GM19467 (cell line): ENCODE measurements around the gene STH.

Experiments
- ATAC-seq: cut with Tn5 transposase; IDR thresholded peaks from one replicate; pipeline ENCODE4 v1.9.1; 2021; ENCODE audit warnings: mild to moderate bottlenecking, moderate library complexity; ENCODE audit not compliant: unreplicated experiment

STH gene

DNA sequence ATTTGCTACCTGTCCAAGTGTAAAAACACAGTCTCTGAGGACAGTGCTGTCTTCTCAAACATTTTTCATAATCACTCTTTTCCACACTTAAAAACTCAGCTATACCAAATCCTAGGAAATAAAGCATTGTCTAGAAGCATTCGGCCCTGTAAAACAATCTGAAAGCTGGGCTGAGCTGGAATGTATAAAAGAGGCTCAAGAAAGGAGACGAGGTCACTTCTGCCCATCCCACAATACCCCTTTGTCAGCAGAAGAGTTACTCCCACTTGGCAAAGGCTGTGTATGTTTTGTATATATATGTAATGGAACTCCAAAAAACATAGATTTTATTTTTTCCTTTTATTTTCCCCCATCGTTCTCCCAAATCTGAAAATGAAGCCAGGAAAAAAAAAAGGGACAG lies 43.9 kb downstream of the STH start:
- no peak for ATAC-seq

DNA sequence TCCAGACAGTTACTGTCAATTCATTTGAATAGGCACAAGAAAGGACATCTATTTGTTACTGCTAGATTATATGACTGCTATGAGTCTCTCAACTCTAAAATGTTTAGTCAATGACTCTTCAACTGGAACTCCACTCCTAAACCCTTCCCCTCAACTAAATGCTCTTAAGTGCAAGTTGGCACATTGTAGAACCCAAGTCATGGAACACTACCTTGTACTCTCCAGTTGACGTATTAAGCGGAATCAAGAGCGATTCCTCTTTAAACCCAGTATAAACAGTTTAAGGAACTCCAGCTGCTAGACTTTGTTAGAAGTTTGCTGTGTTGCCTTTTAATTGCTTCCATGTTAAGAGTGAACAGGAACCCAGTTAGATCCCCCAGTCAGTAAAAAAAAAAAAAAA lies 44.6 kb downstream of the STH start:
- no peak for ATAC-seq

DNA sequence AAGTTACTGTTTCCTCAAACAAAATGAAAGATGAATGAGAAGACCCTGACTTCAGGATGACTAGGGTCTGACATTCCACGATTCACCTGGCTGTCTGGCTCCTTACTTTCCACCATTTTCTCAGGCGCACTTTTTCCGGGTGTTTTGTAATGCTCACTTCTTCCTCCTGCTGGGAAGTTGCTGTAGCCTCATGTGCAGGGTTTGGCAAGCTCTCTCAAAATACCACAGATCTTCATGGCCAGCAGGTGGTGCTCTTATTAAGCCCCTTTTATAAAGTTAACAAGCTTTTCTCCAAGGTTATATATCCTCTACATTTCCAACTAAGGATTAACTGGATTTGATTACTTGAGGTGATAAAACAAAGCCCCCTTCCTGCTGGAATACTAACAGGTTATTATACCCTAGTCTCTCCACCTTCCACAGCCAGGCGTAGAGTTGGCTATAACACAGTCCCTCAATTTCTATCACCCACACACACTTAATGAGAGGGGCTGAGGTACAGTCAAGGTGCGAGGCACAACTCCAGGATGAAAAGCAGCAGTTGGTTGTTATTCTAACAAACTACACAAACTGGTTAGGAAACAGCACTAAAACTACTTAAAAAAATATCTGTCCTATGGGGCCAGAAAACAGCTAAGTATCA lies 45.4 kb downstream of the STH start:
- no peak for ATAC-seq

DNA sequence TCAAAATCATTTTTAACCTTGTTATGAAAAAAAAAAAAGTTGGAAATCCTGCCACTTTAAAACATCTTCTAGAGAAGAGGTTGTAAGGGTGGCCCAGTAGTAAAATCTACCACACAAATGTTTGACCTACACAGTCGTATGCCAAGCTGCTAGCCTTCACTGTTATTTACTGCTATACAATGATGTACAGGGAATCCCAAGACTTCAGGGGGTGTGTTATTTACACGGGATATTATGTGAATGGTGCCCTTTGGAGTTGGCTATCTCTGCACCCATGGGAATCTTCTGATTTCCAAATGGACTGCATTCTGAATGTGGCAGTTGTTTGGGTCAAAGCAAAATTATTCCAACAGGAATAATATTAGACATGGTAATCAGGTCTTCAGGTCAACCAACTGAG lies 45.9 kb downstream of the STH start:
- no peak for ATAC-seq

DNA sequence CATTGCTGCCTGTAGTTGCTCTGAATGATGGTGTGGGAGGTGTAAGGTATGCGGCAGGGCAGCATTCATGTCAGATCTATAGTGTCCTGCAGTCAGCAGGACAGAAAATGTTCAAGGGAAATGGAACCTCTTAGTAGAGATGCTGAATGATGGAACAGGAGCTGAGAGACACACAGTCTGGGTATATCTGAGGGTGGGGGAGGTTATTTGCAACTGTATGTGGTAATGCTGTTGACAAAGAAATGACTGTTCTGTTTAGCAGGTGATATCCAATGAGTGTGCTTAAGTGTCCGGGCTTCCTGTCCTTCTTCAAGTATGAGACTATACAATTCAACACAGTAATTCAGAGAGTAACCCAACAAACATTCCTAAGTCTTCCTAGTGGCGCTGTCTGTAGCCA lies 46.6 kb downstream of the STH start:
- no peak for ATAC-seq

DNA sequence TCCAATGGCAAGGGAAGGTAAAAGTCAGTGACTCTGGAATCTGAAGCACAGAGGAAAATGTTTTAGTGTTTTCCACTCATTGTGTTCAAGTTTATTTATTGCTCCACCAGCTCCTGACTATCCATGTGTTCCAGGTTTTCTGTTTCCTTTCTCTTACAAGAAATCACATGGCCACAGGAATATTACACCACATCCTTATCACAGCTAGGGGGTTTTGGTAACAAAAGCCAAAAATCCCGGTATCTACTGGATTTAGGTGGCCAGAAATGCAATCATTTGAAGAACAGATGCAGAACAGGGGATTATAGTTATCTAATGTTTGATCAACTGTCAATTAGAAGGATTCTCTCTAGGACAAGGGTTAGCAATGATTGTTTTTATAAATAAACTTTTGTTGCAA lies 47.9 kb downstream of the STH start:
- ATAC-seq, result no peak

DNA sequence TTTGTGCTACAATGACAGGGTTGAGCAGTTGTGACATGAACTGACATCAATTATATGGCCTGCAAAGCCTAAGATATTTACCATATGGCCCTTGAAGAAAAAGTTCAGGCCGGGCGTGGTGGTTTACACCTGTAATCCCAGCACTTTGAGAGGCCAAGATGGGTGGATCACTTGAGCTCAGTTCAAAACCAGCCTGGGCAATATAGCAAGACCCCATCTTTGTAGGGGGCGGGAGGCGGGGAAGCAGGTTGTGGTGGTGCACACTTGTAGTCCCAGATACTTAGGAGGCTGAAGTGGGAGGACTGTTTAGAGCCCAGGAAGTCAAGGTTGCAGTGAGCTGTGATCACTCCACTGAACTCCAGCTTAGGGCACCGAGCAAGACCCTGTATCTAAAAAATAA lies 48.3 kb downstream of the STH start:
- ATAC-seq, result no peak

DNA sequence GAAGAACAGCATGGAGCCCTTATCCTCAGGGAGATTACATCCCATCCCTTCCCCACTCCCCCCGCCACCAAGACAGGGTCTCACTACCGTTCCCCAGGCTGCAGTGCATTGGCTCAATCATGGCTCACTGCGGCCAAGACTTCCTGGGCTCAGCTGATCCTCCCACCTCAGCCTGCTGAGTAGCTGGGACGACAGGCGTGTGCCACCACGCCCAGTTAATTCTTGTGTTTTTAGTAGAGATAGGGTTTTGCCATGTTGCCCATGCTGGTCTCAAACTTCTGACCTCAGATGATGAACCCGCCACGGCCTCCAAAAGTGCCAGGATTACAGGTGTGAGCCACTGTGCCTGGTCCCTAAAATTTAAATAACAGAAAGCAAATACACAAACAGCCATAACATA lies 48.8 kb downstream of the STH start:
- ATAC-seq, result no peak
